ENCODE results near the gene NDUFS1.

DNA sequence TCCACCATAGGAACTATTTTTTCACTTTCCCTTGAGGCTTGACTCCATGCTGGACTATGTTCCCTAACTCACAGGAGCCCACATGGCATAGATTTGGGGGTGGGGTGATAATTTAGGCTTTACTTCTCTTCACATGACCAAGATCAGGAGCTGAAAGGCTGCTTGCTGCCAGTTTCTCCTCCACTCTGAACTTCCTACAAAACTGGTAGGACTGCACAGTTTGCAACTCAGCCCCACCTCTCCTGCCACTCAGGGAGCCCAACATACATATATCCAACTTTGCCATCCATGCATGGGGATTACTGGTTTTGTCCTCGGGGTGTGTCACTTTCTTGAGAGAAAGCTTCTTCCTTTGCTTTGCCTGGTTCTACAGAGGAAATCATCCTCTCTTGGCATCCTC is 87.4 kb downstream of the NDUFS1 start:
- no peak for TF ChIP-seq EZH2phosphoT487 (IDR thresholded peaks at IDR 0.05; ENCODE audit: unreplicated experiment)
- TF ChIP-seq NANOG (IDR thresholded peaks at IDR 0.05; ENCODE audit: borderline replicate concordance), result no peak
- TF ChIP-seq, protein P1, sequence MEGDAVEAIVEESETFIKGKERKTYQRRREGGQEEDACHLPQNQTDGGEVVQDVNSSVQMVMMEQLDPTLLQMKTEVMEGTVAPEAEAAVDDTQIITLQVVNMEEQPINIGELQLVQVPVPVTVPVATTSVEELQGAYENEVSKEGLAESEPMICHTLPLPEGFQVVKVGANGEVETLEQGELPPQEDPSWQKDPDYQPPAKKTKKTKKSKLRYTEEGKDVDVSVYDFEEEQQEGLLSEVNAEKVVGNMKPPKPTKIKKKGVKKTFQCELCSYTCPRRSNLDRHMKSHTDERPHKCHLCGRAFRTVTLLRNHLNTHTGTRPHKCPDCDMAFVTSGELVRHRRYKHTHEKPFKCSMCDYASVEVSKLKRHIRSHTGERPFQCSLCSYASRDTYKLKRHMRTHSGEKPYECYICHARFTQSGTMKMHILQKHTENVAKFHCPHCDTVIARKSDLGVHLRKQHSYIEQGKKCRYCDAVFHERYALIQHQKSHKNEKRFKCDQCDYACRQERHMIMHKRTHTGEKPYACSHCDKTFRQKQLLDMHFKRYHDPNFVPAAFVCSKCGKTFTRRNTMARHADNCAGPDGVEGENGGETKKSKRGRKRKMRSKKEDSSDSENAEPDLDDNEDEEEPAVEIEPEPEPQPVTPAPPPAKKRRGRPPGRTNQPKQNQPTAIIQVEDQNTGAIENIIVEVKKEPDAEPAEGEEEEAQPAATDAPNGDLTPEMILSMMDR (conservative IDR thresholded peaks at IDR 0.05; ENCODE audit: low read depth in 2 of 2), result no peak
- TF ChIP-seq CREB1 (CRISPR knock-in tag; IDR thresholded peaks at IDR 0.05; ENCODE audit: low read depth), result no peak
- no peak for TF ChIP-seq POLR2AphosphoS5 (IDR thresholded peaks at IDR 0.05; ENCODE audit: low read depth)
- TF ChIP-seq JUNB (IDR thresholded peaks at IDR 0.05; ENCODE audit: unreplicated experiment), result no peak
- no peak for TF ChIP-seq ZNF114 (CRISPR knock-in tag; IDR thresholded peaks at IDR 0.05)
- no peak for TF ChIP-seq EZH2 (IDR thresholded peaks at IDR 0.05; ENCODE audit: low read depth, unreplicated experiment)
- TF ChIP-seq, protein P2, sequence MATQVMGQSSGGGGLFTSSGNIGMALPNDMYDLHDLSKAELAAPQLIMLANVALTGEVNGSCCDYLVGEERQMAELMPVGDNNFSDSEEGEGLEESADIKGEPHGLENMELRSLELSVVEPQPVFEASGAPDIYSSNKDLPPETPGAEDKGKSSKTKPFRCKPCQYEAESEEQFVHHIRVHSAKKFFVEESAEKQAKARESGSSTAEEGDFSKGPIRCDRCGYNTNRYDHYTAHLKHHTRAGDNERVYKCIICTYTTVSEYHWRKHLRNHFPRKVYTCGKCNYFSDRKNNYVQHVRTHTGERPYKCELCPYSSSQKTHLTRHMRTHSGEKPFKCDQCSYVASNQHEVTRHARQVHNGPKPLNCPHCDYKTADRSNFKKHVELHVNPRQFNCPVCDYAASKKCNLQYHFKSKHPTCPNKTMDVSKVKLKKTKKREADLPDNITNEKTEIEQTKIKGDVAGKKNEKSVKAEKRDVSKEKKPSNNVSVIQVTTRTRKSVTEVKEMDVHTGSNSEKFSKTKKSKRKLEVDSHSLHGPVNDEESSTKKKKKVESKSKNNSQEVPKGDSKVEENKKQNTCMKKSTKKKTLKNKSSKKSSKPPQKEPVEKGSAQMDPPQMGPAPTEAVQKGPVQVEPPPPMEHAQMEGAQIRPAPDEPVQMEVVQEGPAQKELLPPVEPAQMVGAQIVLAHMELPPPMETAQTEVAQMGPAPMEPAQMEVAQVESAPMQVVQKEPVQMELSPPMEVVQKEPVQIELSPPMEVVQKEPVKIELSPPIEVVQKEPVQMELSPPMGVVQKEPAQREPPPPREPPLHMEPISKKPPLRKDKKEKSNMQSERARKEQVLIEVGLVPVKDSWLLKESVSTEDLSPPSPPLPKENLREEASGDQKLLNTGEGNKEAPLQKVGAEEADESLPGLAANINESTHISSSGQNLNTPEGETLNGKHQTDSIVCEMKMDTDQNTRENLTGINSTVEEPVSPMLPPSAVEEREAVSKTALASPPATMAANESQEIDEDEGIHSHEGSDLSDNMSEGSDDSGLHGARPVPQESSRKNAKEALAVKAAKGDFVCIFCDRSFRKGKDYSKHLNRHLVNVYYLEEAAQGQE (IDR thresholded peaks at IDR 0.05; ENCODE audit: unreplicated experiment), result no peak
- TF ChIP-seq ZNF331 (CRISPR knock-in tag; IDR thresholded peaks at IDR 0.05; ENCODE audit: low read depth), result no peak
- TF ChIP-seq, protein P3, sequence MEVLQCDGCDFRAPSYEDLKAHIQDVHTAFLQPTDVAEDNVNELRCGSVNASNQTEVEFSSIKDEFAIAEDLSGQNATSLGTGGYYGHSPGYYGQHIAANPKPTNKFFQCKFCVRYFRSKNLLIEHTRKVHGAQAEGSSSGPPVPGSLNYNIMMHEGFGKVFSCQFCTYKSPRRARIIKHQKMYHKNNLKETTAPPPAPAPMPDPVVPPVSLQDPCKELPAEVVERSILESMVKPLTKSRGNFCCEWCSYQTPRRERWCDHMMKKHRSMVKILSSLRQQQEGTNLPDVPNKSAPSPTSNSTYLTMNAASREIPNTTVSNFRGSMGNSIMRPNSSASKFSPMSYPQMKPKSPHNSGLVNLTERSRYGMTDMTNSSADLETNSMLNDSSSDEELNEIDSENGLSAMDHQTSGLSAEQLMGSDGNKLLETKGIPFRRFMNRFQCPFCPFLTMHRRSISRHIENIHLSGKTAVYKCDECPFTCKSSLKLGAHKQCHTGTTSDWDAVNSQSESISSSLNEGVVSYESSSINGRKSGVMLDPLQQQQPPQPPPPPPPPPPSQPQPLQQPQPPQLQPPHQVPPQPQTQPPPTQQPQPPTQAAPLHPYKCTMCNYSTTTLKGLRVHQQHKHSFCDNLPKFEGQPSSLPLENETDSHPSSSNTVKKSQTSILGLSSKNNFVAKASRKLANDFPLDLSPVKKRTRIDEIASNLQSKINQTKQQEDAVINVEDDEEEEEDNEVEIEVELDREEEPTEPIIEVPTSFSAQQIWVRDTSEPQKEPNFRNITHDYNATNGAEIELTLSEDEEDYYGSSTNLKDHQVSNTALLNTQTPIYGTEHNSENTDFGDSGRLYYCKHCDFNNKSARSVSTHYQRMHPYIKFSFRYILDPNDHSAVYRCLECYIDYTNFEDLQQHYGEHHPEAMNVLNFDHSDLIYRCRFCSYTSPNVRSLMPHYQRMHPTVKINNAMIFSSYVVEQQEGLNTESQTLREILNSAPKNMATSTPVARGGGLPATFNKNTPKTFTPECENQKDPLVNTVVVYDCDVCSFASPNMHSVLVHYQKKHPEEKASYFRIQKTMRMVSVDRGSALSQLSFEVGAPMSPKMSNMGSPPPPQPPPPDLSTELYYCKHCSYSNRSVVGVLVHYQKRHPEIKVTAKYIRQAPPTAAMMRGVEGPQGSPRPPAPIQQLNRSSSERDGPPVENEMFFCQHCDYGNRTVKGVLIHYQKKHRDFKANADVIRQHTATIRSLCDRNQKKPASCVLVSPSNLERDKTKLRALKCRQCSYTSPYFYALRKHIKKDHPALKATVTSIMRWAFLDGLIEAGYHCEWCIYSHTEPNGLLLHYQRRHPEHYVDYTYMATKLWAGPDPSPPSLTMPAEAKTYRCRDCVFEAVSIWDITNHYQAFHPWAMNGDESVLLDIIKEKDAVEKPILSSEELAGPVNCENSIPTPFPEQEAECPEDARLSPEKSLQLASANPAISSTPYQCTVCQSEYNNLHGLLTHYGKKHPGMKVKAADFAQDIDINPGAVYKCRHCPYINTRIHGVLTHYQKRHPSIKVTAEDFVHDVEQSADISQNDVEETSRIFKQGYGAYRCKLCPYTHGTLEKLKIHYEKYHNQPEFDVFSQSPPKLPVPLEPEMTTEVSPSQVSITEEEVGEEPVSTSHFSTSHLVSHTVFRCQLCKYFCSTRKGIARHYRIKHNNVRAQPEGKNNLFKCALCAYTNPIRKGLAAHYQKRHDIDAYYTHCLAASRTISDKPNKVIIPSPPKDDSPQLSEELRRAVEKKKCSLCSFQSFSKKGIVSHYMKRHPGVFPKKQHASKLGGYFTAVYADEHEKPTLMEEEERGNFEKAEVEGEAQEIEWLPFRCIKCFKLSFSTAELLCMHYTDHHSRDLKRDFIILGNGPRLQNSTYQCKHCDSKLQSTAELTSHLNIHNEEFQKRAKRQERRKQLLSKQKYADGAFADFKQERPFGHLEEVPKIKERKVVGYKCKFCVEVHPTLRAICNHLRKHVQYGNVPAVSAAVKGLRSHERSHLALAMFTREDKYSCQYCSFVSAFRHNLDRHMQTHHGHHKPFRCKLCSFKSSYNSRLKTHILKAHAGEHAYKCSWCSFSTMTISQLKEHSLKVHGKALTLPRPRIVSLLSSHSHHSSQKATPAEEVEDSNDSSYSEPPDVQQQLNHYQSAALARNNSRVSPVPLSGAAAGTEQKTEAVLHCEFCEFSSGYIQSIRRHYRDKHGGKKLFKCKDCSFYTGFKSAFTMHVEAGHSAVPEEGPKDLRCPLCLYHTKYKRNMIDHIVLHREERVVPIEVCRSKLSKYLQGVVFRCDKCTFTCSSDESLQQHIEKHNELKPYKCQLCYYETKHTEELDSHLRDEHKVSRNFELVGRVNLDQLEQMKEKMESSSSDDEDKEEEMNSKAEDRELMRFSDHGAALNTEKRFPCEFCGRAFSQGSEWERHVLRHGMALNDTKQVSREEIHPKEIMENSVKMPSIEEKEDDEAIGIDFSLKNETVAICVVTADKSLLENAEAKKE (CRISPR knock-in tag; IDR thresholded peaks at IDR 0.05), result no peak
- TF ChIP-seq, protein P4, sequence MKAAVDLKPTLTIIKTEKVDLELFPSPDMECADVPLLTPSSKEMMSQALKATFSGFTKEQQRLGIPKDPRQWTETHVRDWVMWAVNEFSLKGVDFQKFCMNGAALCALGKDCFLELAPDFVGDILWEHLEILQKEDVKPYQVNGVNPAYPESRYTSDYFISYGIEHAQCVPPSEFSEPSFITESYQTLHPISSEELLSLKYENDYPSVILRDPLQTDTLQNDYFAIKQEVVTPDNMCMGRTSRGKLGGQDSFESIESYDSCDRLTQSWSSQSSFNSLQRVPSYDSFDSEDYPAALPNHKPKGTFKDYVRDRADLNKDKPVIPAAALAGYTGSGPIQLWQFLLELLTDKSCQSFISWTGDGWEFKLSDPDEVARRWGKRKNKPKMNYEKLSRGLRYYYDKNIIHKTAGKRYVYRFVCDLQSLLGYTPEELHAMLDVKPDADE (IDR thresholded peaks at IDR 0.05), result no peak
- TF ChIP-seq STAT1 (IDR thresholded peaks at IDR 0.05; ENCODE audit: unreplicated experiment), result no peak

All from GM23338 (cell line).